Left lung (tissue), 10 donors: ENCODE measurements around the gene PALMD. TPM values are rescaled to one million over a fixed set of nuclear protein-coding genes. Genes with fewer than 3 reads are reported as not detected.

ENCODE experiments used
- ATAC-seq: fragments of 200-7000 bp; cut with Tn5 transposase; one replicate; pipeline ENCODE4 v1.9.1; 2020; ENCODE audit warnings: moderate library complexity
- DNase-seq, 4 donors: peaks; one replicate each; pipeline ENCODE4 v3.0.0-alpha.2; 2013 to 2020
- H3K27ac ChIP-seq, 2 donors: fragments of 200-600 bp; sonication (generic) in 1 of 2; one replicate each; pipeline versions ENCODE4 v1.5.0 to v1.8.0; 2020 to 2021
- H3K27me3 ChIP-seq, 2 donors: fragments of 200-600 bp; sonication (generic) in 1 of 2; one replicate each; pipeline versions ENCODE4 v1.5.0 to v1.8.0; 2020 to 2021
- H3K36me3 ChIP-seq, 2 donors: fragments of 200-600 bp; sonication (generic) in 1 of 2; one replicate each; pipeline versions ENCODE4 v1.5.0 to v1.8.0; 2020 to 2021
- H3K4me1 ChIP-seq, 2 donors: fragments of 200-600 bp; one replicate each; pipeline ENCODE4 v1.8.0; 2021
- H3K4me3 ChIP-seq, 2 donors: fragments of 200-600 bp; sonication (generic) in 1 of 2; one replicate each; pipeline versions ENCODE4 v1.5.0 to v1.8.0; 2020 to 2021; ENCODE audit warnings: mild to moderate bottlenecking in 1 of 2
- H3K9me3 ChIP-seq, 2 donors: fragments of 200-600 bp; sonication (generic) in 1 of 2; one replicate each; pipeline versions ENCODE4 v1.5.0 to v1.8.0; 2020 to 2021
- intact Hi-C, 2 donors: fragments of 100-400 bp; cut with DNase I; formaldehyde crosslinking; loops; one replicate each; pipeline versions ENCODE4 v1.11.2 to v1.14.2; 2022
- polyA plus RNA-seq, 6 donors: library from polyadenylated mRNA; unstranded; fragments of 120-200 nt; gene quantifications; one replicate each; pipeline ENCODE4 v1.2.1, GENCODE V29; 2013; ENCODE audit not compliant: insufficient read length in 6 of 6
- total RNA-seq, 2 donors: library from RNA; stranded (reverse); fragmentation: NEBNext Ultra II Directional; extraction: Animal tissue kit (Norgen Biotek cat#: 25700); gene quantifications; one replicate each; pipeline ENCODE4 v1.2.1, GENCODE V29; 2021
- TF ChIP-seq, protein P1 (sequence below), 2 donors: fragments of 200-600 bp; sonication (generic) in 1 of 2; IDR thresholded peaks; one replicate each; pipeline versions ENCODE4 v1.5.0 to v1.8.0; 2021; ENCODE audit warnings: antibody characterized with exemption in 2 of 2
- donor health status: DM: no; HTN: yes; CAD: no.
- donor health status: DM: no; HTN: no; CAD: no.

Gene PALMD
- total and polyA plus RNA-seq, 8 donors: 14.3 to 29.9 (median 26.1) TPM

DNA sequence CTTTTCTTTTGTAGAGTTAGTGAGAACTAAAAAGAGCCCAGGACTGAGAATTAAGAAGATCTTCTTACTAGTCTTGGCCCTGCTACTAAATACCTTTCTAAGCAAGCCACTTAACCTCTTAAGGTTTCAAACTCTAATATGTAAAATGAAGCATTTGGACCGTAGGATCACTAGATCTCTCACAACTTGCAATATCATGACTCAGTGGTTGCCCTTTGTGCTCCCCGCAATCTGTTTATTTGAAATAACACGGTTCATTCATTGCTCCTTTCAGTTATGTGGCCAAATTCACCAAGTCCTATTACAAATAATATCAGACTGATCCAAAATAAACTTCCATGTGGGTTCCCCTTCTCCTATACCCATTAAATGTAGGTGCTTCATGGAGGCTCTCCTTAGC is 10.8 kb downstream of the PALMD start:
- peaks cover 2 to 3% of the 10 kb centered on the region in 2 donors for H3K4me1 ChIP-seq
- intact Hi-C loops: no loop called here
- ATAC-seq (no peak), DNase-seq (no peak)
- H3K9me3 ChIP-seq: no peaks in the 10 kb centered on the region
- no peaks in the 10 kb centered on the region for H3K36me3 ChIP-seq
- TF ChIP-seq, protein P1, sequence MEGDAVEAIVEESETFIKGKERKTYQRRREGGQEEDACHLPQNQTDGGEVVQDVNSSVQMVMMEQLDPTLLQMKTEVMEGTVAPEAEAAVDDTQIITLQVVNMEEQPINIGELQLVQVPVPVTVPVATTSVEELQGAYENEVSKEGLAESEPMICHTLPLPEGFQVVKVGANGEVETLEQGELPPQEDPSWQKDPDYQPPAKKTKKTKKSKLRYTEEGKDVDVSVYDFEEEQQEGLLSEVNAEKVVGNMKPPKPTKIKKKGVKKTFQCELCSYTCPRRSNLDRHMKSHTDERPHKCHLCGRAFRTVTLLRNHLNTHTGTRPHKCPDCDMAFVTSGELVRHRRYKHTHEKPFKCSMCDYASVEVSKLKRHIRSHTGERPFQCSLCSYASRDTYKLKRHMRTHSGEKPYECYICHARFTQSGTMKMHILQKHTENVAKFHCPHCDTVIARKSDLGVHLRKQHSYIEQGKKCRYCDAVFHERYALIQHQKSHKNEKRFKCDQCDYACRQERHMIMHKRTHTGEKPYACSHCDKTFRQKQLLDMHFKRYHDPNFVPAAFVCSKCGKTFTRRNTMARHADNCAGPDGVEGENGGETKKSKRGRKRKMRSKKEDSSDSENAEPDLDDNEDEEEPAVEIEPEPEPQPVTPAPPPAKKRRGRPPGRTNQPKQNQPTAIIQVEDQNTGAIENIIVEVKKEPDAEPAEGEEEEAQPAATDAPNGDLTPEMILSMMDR (IDR thresholded peaks at IDR 0.05): no peak
- H3K27ac ChIP-seq: no peak overlapping the region
- no peaks in the 10 kb centered on the region for H3K27me3 ChIP-seq
- no peak overlapping the region for H3K4me3 ChIP-seq

DNA sequence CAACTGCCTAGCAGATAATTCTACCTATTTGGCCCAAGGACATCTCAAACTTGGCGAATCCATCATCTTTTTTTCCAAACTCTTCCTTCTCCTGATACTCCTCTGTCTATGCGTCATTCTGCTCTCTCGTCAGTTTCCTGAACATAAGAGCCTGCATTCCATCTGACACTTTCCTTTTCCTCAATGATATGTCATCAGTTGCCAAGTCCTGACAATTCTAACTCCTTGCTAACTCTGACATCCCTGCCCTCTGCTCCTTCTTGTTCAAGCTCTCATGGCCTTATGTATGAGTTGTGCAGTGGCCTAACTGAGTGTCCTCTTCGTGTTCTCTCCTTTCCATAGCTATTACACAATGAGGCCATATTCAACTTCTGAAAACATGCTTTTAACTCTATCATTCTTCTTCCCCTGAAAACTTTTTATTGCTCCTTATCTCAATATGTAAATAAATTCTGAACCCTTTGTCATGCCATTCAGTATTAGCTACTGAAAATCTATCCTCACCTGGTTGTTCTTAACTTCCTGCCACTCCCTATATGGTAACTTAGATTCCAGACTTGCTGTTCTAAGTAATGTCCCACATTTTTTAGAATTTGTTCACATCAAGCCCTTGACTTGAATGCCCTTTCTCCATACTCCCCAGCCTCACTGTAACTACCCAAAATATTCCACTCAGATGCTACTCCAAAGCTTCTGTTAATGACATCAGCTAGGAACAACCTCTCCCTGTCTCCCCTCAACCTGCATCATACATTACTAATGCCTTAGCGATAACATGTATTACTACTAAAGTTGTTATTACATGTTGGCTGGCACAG is 11.5 kb downstream of the PALMD start:
- Histone ChIP-seq H3K4me3 (no peak overlapping the region), H3K4me1 (peaks cover 2 to 8% of the 10 kb centered on the region in 2 donors), H3K27me3 (no peaks in the 10 kb centered on the region), H3K9me3 (no peaks in the 10 kb centered on the region), H3K36me3 (no peaks in the 10 kb centered on the region), H3K27ac (no peak overlapping the region)
- ATAC-seq (no peak), DNase-seq (no peak)
- intact Hi-C loops: no loop called here
- TF ChIP-seq, protein P1 (IDR thresholded peaks at IDR 0.05): no peak

DNA sequence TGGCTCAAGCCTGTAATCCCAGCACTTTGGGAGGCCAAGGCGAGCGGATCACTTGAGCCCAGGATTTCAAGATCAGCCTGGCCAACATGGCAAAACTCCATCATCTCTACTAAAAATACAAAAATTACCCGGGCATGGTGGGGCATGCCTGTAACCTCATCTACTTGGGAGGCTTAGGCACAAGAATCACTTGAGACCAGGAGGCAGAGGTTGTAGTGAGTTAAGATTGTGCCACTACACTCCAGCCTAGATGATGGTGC is 12.0 kb downstream of the PALMD start:
- no peak overlapping the region for H3K27ac ChIP-seq

DNA sequence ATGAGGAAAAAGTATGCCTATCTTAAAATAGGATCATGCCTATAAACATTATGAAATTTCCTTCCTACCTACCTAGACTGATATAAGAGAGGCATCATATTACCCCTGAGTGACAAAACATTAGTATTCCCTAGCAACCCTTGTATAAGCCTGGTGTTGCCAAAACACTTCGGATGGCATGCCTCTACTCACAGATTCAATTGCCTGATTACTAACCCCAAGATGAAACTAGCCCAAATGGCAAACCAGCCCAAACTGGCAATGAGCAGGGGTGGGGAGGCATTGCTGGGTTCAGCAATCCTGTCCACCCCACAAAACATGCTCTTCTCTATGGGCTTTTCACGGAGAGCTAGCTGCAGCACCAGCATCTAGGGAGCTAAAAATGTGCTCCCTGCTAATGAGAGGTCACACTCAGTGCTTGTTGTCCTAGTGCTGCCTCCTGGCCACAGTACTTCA is 13.9 kb downstream of the PALMD start:
- Histone ChIP-seq H3K4me3 (no peak overlapping the region), H3K27ac (peak overlapping the region in 1 of 2 donors; percentile 39), H3K9me3 (no peaks in the 10 kb centered on the region), H3K4me1 (peaks cover 2 to 12% of the 10 kb centered on the region in 2 donors), H3K36me3 (no peaks in the 10 kb centered on the region), H3K27me3 (no peaks in the 10 kb centered on the region)
- intact Hi-C loops: no loop called here
- ATAC-seq (peak; percentile 70), DNase-seq (peak in 1 of 4 donors; percentile 15)
- TF ChIP-seq, protein P1 (IDR thresholded peaks at IDR 0.05): no peak

More for the DNA sequence above, 12.0 kb downstream of the PALMD start:
- ATAC-seq (no peak), DNase-seq (no peak)
- TF ChIP-seq, protein P1 (IDR thresholded peaks at IDR 0.05): no peak
- peaks cover 2 to 8% of the 10 kb centered on the region in 2 donors for H3K4me1 ChIP-seq
- H3K36me3 ChIP-seq: no peaks in the 10 kb centered on the region
- H3K27me3 ChIP-seq: no peaks in the 10 kb centered on the region
- H3K9me3 ChIP-seq: no peaks in the 10 kb centered on the region
- intact Hi-C loops: no loop called here
- no peak overlapping the region for H3K4me3 ChIP-seq

DNA sequence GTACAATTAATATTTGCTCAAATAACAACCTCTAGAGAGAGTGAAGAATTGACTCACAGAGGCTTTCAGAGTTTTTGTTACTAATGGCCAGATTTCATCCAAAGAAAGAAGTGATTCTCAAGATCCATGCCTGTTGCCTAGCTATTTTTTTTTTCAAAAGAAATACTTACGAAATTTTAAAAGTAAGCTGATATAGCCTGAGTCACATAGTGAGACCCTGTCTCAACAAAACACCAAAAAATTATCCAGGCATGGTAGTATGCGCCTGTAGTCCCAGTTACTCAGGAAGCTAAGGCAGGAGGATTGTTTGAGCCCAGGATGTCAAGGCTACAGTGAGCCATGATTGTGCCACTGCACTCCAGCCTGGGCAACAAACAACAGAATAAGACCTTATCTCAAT is 14.6 kb downstream of the PALMD start:
- TF ChIP-seq, protein P1 (IDR thresholded peaks at IDR 0.05): no peak
- H3K4me3 ChIP-seq: no peak overlapping the region
- H3K9me3 ChIP-seq: no peaks in the 10 kb centered on the region
- H3K27me3 ChIP-seq: no peaks in the 10 kb centered on the region
- peak overlapping the region in 1 of 2 donors; percentile 39 for H3K27ac ChIP-seq
- H3K4me1 ChIP-seq: peaks cover 2 to 12% of the 10 kb centered on the region in 2 donors
- DNase-seq (no peak), ATAC-seq (no peak)
- intact Hi-C loops: no loop called here
- no peaks in the 10 kb centered on the region for H3K36me3 ChIP-seq
